HG02642 (cell line): ENCODE data around the gene MECP2.

ENCODE experiments used
- ATAC-seq: cut with Tn5 transposase; IDR thresholded peaks from one replicate; pipeline ENCODE4 v1.9.1; 2021; ENCODE audit warnings: mild to moderate bottlenecking; ENCODE audit not compliant: unreplicated experiment, poor library complexity

The MECP2 gene

GRCh38 chrX:154116426-154117211 lies 19.1 kb upstream of the MECP2 start:
- ATAC-seq, result no peak

- no peak for ATAC-seq
These were observed 18.2 kb upstream of the MECP2 start for GRCh38 chrX:154115750-154116149.

GRCh38 chrX:154115071-154115470 lies 17.6 kb upstream of the MECP2 start:
- no peak for ATAC-seq

- no peak for ATAC-seq
These were observed 17.1 kb upstream of the MECP2 start for GRCh38 chrX:154114652-154115051.

- ATAC-seq, result no peak
These were observed 16.2 kb upstream of the MECP2 start for GRCh38 chrX:154113729-154114128.

GRCh38 chrX:154098551-154098950 lies 1.0 kb upstream of the MECP2 start:
- ATAC-seq, result no peak

- ATAC-seq, result peak; percentile 48
These were observed 421 bp downstream of the MECP2 start for GRCh38 chrX:154097003-154097588.

GRCh38 chrX:154096140-154097002 lies 1.1 kb downstream of the MECP2 start:
- no peak for ATAC-seq

- ATAC-seq, result no peak
These were observed 2.7 kb downstream of the MECP2 start for GRCh38 chrX:154094833-154095232.

- no peak for ATAC-seq
These were observed 3.6 kb downstream of the MECP2 start for GRCh38 chrX:154093965-154094364.

GRCh38 chrX:154092371-154092770 lies 5.1 kb downstream of the MECP2 start:
- ATAC-seq, result no peak

- ATAC-seq, result no peak
These were observed 5.8 kb downstream of the MECP2 start for GRCh38 chrX:154091678-154092077.

- no peak for ATAC-seq
These were observed 6.8 kb downstream of the MECP2 start for GRCh38 chrX:154090731-154091130.

GRCh38 chrX:154084449-154085300 lies 12.8 kb downstream of the MECP2 start:
- no peak for ATAC-seq

- no peak for ATAC-seq
These were observed 14.4 kb downstream of the MECP2 start for GRCh38 chrX:154083126-154083517.

- no peak for ATAC-seq
These were observed 15.0 kb downstream of the MECP2 start for GRCh38 chrX:154082396-154083125.

- no peak for ATAC-seq
These were observed 20.4 kb downstream of the MECP2 start for GRCh38 chrX:154077101-154077500.

- no peak for ATAC-seq
These were observed 23.3 kb downstream of the MECP2 start for GRCh38 chrX:154074199-154074598.

GRCh38 chrX:154072192-154072591 lies 25.3 kb downstream of the MECP2 start:
- ATAC-seq, result no peak

- ATAC-seq, result no peak
These were observed 29.0 kb downstream of the MECP2 start for GRCh38 chrX:154068560-154068959.
